HepG2 (cell line): ENCODE measurements around the gene C10orf67.
A peak's percentile ranks its signal among the peaks of the same experiment; 100 is the strongest.

Experiments
- RAD21 ChIP-seq: fragments of 450-650 bp; formaldehyde crosslinking; IDR thresholded peaks from 2 replicates; pipeline ENCODE4 v1.5.0; 2020; ENCODE audit warnings: mild to moderate bottlenecking
- SRF ChIP-seq: IDR thresholded peaks from 2 replicates; pipeline ENCODE4 v1.6.1; 2011; ENCODE audit warnings: mild to moderate bottlenecking, low read depth, low read length, moderate library complexity
- ZNF232 ChIP-seq: sonication (generic); formaldehyde crosslinking; IDR thresholded peaks from 2 replicates; pipeline ENCODE4 v1.4.0; 2020; ENCODE audit warnings: missing genetic modification reagents, borderline replicate concordance
- TF ChIP-seq, protein P1 (sequence below): sonication (generic); IDR thresholded peaks from 2 replicates; pipeline ENCODE4 v1.6.1; 2016; ENCODE audit warnings: low read depth, borderline replicate concordance

DNA sequence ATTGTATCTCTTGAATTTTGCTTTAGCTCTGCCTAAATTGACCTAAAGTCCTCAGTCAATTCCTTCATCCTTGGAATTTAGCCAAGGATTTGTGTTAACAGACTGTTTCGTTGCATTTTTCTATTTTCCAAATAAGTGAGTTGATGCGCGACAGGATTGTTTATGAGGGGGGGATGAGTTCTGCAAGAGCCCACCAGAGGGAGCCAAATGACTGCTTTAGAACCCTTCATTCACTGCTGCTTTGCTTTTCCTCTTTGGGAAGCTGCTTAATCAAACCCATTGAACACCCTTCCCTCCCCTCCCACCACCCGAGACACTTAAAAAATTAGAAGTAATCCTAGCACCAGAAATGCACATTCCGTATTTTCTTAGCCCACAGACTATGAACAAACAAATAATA, 186.2 kb downstream of the C10orf67 start:
- TF ChIP-seq, protein P1, sequence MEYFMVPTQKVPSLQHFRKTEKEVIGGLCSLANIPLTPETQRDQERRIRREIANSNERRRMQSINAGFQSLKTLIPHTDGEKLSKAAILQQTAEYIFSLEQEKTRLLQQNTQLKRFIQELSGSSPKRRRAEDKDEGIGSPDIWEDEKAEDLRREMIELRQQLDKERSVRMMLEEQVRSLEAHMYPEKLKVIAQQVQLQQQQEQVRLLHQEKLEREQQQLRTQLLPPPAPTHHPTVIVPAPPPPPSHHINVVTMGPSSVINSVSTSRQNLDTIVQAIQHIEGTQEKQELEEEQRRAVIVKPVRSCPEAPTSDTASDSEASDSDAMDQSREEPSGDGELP: no peak
- TF ChIP-seq SRF (no peak), ZNF232 (CRISPR knock-in tag) (no peak), RAD21 (CRISPR knock-in tag) (peak; percentile 74)
